ENCODE results near the gene TOMM20.
A peak's percentile ranks its signal among the peaks of the same experiment; 100 is the strongest.
"Not testable (repeated sequence)": the region's sequence is repeated elsewhere in the genome, so short reads cannot be mapped to it uniquely, and the experiment has no call there.

Gene TOMM20

GRCh38 chr1:235077571-235078479, 50.8 kb downstream of the TOMM20 start:
- peak; percentile 70 for DNase-seq

DNA sequence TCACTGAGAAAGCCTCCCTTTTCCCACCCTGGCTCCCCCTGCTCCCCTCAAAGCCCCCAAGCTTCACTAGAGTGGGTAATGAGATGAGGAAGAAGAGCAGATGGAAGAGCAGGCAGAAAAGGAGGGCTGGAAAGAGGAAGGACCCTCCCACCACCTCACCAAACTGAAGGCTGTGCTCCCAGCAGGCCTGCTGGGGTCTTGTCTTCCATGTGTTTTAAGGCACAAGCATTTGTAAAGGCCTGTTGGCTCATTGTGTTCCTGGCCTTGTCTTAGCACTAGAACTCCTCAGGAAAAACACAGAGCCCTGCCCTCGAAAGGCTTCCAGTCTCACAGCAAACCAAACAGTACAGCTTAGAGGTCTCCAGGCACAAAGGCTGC, 51.5 kb downstream of the TOMM20 start:
- no peak for DNase-seq

DNA sequence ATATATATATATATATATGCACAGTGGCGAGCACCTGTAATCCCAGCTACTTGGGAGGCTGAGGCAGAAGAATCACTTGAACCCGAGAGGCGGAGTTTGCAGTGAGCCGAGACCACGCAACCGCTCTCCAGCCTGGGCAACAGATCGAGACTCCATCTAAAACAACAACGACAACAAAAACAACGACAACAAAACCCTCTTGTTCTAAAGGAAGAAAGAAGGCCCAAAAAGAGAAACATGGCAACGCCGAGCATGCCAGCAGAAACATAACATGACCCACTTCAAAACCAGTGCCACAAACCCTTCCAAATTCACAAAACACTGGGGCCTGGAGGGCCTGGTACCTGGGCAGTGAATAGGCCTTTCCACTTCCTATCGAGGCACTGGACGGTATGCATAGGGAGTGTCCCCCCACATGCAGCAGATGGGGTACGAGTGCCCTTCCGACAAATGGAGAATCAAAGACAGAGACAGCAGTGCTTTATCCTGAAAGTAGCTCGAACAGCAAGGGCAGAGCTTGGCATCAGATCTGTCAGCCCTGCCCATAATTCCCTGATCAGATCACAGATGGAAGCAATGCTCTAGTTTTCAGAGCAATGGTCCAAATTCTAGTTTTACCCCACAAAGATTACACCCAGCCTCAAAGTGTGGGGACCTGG, 52.0 kb downstream of the TOMM20 start:
- DNase-seq: no peak

DNA sequence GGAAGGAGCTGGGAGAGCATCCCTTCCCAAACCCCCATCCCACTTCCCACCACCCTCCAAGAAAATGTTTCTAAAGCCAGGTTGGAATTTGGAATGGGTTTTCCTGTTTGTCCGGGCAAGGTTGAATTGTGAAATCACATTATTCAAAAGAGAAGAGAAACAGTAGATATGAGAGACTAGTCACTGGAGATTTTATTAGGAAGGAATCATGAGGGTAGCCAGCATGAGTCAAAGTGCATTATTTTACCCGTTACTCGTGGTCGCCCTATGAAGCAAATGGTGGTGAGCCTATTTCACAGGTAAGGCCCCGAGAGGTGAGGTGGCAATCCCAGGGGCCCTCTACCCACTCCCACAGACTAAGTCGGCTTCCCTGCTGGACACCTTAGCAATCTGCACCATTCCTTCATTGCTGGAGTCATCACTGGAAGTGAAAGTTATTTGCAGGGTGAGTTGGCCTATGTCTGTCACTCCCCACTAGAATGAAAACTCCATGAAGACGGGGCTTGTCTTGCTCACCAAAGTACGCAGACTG, 52.8 kb downstream of the TOMM20 start:
- DNase-seq: peak; percentile 63

DNA sequence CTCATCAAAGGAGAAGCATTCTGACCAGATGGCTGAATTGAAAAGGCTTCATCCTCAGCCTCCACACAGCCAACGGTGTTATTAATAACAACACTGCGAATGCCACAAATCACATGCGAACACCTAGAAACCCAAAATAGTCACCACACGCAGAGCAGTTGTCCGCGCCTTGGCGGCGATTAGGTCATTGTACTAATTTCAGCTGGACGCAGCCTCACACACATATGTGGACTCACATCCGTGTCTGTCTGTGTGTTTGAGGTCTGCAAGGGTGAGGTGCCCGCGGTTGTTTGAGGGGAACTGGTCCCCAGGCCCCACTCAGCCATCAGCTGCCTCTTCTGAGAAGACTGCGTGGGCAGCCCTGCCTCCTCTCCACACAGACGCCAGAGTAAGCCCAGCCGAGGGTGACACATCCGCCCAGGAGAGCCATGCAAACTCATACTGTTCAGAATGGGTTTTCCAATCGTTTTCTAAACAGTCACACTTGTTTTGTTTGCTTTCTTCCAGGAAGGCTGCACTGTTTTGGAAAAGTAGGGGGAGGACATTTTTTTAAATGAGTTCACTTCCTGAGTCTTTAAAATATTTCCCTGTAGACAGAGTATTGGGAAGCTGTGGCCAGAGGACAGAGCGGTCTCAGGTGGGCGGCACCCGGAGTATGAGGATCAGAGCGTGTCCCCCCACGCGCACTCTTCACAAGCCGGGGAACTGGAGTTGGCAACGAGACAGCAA, 53.4 kb downstream of the TOMM20 start:
- peak; percentile 91 for DNase-seq

DNA sequence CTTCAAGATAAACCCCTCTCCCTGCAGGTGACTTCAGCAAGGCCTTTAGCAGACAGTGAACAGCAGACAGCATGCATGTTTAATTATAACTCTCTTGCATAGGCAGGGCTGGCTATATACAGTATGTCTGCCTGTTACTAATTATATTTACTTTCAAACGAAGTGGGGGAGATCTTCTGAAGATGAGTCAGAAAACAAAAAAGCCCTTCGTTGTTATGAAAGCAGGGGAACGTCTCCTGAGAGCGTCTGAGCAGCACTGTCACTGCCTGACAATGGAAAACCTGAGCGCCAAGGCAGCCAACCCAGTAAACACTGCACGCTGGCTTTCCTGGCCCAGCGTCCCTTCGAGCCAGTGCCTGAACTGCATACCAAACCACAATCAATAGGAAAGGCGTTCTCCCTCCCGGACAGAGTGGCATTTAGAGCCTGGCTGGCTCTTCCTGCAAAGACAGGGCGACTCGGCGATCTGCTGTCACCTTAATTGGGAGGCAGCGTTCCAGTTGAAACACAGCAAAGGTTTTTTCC, 54.1 kb downstream of the TOMM20 start:
- DNase-seq: peak; percentile 76

DNA sequence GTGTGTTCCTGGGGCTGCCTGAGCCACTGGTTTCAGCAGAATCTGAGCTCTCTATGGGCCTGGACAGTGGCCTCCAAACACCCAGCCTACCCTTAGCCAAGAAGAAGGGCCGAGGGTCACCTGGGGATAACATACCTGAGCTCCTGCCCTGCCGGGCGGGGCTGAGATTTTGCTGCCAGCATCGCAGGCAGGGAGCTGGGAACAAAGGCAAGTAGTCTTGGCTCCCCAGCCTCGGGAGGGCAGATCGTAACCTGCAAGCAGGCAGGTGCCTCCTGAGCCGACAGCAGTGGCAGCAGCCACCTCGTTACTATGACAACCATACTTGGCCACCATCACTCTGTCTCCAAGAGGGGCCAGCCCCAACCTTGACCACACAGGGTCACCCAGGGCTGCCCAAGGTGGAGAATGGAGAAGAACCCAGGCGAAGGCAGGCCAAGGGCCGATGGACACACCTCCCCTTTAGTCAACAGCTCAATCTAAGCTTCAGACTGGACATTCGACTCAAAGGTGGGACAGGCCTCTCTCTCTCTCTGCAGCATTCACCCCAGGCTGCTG, 54.6 kb downstream of the TOMM20 start:
- no peak for DNase-seq

- no peak for DNase-seq
These were observed 55.2 kb downstream of the TOMM20 start for GRCh38 chr1:235073331-235073967.

DNA sequence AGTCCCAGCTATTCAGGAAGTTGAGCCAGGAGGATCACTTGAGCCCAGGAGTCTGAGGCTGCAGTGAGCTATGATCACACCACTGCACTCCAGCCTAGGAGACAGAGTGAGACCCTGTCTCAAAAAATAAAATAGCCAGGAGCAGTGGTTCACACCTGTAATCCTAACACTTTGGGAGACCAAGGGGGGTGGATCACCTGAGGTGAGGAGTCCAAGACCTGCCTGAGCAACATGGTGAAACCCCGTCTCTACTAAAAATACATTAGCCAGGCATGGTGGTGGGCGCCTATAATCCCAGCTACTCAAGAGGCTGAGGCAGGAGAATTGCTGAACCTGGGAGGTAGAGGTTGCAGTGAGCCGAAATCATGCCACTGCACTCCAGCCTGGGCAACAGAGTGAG, 56.1 kb downstream of the TOMM20 start:
- not testable (repeated sequence) for DNase-seq

GRCh38 chr1:235072096-235072495, 56.5 kb downstream of the TOMM20 start:
- DNase-seq: no peak

DNA sequence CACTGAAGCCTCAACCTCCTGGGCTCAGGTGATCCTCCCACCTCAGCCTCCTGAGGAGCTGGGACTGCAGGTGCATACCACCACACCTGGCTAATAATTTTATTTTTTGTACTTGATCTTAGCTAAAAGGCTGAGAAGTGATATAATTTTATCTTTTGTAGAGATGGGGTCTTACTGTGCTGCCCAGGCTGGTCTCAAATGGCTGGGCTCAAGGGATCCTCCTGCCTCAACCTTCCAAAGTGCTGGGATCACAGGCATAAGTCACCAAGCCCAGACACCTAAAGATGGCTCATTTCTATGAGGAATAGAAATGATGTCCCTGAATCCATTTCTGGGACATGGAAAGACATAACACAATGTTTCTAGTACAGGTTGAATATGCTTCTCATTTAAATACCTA, 57.8 kb downstream of the TOMM20 start:
- DNase-seq: no peak

DNA sequence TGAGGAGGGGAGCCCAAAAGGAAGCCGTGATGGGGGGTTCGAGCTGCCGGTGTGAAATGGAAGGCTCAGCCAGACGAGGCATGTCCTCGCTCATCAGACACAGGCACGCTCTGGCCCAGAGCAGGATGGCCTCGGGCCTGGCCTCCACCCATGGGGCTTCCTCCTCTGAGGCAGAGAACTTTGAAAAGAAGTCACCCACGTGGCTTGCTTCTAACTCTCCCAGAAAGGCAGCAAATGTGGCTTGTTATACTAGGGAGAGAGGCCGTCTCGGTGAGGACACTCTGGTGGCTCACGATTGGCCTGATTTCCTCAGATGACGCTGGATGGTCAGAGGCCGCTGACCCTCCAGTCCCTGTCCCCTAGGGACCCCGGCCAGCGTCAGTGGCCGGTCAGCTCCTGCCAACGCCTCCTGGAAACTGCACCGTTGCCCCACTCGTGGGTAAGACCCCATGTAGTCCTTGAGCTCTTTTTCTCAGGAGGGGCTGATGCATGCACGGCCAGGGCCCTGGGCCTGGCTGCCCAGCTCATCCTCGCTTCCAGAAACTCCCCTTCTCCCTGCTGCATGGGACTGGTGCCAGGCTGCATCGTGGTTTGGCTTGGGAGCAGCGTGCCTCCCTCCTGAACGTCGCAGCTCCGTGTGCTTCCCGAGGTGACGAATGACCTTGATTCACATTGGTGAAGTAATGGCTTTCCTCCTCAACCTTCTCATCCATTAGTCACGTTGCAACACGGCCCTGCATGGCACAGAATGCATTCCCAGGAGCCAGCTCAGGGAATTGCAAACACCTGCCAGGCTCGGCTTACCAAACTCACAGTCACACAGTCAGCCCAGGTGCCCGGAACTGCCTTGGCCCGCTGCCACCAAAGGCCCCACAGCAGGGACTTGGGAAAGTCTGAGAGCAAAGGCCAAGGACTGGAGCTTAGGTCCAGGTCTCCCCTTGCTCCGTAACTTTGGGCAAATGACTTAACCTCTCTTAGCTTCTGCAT, 58.8 kb downstream of the TOMM20 start:
- DNase-seq: no peak

DNA sequence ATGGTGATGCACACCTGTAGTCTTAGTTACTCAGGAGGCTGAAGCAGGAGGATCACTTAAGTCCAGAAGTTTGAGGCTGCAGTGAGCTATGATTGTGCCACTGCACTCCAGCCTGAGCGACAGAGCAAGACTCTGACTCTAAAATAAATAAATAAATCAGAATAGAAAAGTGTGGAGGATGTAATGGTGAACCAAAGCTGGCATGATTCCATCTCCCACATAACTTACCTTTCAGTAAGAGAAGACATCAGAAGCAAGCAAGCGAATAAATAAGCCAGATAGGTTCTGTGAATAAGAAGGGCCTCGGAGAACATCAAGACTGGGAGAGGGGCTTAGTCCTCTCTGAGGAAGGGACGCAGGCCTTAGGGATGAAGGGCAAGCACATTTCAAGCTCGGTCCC, 59.5 kb downstream of the TOMM20 start:
- no peak for DNase-seq

GRCh38 chr1:235068158-235069121, 60.2 kb downstream of the TOMM20 start:
- no peak for DNase-seq

GRCh38 chr1:235067396-235068157, 61.1 kb downstream of the TOMM20 start:
- DNase-seq: peak; percentile 53

DNA sequence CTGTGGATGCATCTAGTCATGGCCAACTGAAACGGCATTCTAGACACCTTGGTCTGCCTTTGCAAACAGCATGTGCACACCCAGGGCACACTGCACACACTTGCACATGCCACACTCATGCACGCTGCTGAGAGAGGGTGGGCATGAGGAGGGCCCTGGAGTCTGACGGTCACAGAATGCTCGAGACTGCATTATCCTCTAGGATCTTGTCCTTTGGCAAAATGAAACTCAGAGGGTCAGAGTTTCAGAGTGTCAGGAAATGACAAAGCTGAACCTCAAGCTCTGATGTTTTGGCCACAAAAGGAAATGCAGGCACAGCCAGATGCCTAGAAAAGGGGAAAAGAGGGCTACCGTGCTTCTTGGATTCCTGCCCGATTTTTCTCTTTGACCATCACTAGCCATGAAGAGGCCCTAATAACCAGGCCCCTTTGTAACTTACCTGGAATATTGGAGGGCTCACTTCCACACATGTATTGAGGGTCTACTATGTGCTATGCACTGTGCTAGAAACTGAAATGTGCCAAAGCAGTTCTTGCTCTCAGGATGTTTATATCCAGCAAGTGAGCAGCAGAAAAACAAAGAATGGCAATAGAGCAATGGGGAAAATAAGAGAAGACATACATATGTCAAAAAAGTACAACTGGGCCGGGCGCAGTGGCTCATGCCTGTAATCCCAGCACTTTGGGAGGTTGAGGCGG, 65.4 kb downstream of the TOMM20 start:
- DNase-seq: no peak

DNA sequence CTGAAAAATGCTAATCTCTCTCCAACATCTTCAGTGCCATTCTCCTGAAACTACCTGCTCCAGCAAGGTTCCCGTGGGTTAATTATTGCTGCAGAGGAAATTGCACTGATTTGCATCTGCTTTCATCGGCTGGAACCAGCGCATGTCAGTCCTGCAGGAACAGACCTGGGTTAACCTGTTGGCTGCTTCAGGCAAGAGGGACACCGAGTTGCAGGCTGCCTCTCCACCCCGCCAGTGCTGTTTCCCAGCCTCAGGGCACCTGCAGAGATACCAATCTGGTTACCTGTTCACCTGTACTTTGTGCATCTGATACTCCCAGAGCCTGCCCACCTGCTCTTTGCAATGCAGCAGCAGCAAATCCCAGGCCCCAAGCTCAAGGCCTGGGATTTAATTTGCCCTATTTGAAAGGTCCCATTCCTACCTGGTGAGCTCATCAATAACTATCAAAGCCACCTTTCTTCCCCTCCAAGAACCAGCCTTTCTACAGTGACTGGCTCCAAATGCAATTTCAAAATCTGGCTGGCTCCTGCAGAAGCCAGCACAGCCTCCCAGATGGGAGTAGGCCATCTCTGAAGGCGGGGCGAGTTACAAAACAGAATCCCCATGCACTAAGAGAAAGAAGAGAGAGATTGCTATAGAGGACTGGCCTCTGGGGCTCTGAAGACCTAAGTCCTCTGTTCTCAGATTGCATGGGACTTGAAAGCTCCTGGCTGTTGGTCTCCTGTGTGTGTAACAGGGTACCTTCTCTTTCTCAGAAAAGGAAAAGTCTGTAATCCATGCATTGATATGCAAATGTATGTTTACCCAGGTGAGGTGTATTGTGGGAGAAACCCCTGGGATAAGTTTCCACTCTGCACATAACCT, 67.8 kb downstream of the TOMM20 start:
- DNase-seq: no peak

All from stimulated activated CD4-positive, alpha-beta T cell treated with anti-CD3 and anti-CD28 coated beads, Interleukin-1b, Interleukin-23, amount 100 ng/mL, for 48 hours (primary cell).